SK-N-SH (cell line): ENCODE results near the gene CACNA2D3.

Source experiments
- CTCF ChIP-seq: fragments of 200-600 bp; sonication (generic); IDR thresholded peaks from 2 replicates; pipeline ENCODE4 v1.6.1; 2017; ENCODE audit warnings: antibody characterized with exemption, mild to moderate bottlenecking, moderate library complexity
- IRF3 ChIP-seq: fragments of 150-350 bp; IDR thresholded peaks from 2 replicates; pipeline ENCODE4 v1.6.1; 2016; ENCODE audit warnings: mild to moderate bottlenecking, low read depth, low read length
- JUND ChIP-seq: IDR thresholded peaks from 2 replicates; pipeline ENCODE4 v1.4.0; 2012
- MEF2A ChIP-seq: IDR thresholded peaks from 2 replicates; pipeline ENCODE4 v1.4.0; 2012; ENCODE audit warnings: low read depth, borderline replicate concordance
- PBX3 ChIP-seq: IDR thresholded peaks from 2 replicates; pipeline ENCODE4; 2012
- POLR2AphosphoS5 ChIP-seq: IDR thresholded peaks from 2 replicates; pipeline ENCODE4 v1.6.1; 2012; ENCODE audit warnings: low read depth, low read length

GRCh38 chr3:54962200-54962599 is 839.8 kb downstream of the CACNA2D3 start:
- no peak for TF ChIP-seq POLR2AphosphoS5
- no peak for TF ChIP-seq CTCF
- no peak for TF ChIP-seq MEF2A
- TF ChIP-seq PBX3: no peak
- no peak for TF ChIP-seq JUND
- TF ChIP-seq IRF3: no peak
